ENCODE measurements around the gene SP3.

DNA sequence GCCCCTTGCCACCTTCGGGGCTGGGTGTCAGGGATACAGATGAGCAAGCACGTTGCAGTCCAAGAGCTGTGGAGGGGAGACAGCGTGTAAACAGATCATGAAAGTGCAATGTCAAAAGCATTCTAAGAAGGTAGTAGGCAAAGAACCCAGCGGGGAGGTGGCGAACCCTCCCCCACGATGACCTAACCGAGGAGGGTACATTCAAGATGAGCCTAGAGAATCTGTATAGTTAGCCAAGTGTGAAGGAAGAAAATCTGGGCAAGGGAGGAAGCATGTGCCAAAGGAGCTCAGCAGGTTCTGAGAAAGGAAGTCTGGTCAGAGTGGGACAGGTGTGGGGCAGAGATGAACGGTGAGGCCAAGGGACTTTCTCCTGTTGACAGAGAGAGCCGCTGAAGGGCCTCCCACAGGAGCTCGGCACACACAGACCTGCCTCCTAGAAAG is 106.9 kb downstream of the SP3 start:
- TF ChIP-seq, protein P1, sequence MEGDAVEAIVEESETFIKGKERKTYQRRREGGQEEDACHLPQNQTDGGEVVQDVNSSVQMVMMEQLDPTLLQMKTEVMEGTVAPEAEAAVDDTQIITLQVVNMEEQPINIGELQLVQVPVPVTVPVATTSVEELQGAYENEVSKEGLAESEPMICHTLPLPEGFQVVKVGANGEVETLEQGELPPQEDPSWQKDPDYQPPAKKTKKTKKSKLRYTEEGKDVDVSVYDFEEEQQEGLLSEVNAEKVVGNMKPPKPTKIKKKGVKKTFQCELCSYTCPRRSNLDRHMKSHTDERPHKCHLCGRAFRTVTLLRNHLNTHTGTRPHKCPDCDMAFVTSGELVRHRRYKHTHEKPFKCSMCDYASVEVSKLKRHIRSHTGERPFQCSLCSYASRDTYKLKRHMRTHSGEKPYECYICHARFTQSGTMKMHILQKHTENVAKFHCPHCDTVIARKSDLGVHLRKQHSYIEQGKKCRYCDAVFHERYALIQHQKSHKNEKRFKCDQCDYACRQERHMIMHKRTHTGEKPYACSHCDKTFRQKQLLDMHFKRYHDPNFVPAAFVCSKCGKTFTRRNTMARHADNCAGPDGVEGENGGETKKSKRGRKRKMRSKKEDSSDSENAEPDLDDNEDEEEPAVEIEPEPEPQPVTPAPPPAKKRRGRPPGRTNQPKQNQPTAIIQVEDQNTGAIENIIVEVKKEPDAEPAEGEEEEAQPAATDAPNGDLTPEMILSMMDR (conservative IDR thresholded peaks at IDR 0.05; ENCODE audit: low read depth in 2 of 2): no peak
- TF ChIP-seq EZH2 (IDR thresholded peaks at IDR 0.05; ENCODE audit: low read depth, unreplicated experiment): no peak
- no peak for TF ChIP-seq JUNB (IDR thresholded peaks at IDR 0.05; ENCODE audit: unreplicated experiment)
- TF ChIP-seq, protein P2, sequence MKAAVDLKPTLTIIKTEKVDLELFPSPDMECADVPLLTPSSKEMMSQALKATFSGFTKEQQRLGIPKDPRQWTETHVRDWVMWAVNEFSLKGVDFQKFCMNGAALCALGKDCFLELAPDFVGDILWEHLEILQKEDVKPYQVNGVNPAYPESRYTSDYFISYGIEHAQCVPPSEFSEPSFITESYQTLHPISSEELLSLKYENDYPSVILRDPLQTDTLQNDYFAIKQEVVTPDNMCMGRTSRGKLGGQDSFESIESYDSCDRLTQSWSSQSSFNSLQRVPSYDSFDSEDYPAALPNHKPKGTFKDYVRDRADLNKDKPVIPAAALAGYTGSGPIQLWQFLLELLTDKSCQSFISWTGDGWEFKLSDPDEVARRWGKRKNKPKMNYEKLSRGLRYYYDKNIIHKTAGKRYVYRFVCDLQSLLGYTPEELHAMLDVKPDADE (IDR thresholded peaks at IDR 0.05): no peak
- no peak for TF ChIP-seq POLR2AphosphoS5 (IDR thresholded peaks at IDR 0.05; ENCODE audit: low read depth)

Measured in GM23338 (cell line).